Measurements from ENCODE around the gene HDGFL2. TPM values are rescaled to one million over a fixed set of nuclear protein-coding genes. Genes with fewer than 3 reads are reported as not detected.

The HDGFL2 gene
- polyA plus RNA-seq, 3 donors = 7.0 to 13.2 (median 10.5) TPM

- H3K27ac ChIP-seq (ENCODE audit: low read depth in 1 of 2, low read length in 2 of 2) = peak overlapping the region in 1 of 2 donors; percentile 99
- H3K4me1 ChIP-seq (ENCODE audit: control insufficient read depth in 1 of 2, insufficient read depth in 2 of 2, low read length in 2 of 2) = peaks cover 37 to 44% of the 10 kb centered on the region in 2 donors
- Mint-ChIP-seq H3K27me3 (ENCODE audit: low read depth in 3 of 3) (peaks cover 0 to 6% (median 5%) of the 10 kb centered on the region in 3 donors), H3K36me3 (peaks cover 35 to 61% of the 10 kb centered on the region in 2 donors), H3K9me3 (peaks cover 0 to 2% (median 0%) of the 10 kb centered on the region in 7 donors), H3K27ac (peak overlapping the region in 6 of 7 donors; percentile 27 to 98 (median 52)), H3K4me3 (no peak overlapping the region), H3K4me1 (peaks cover 38% of the 10 kb centered on the region)
- no peak overlapping the region for H3K4me2 ChIP-seq (replicated peaks; ENCODE audit: extremely low read depth, low read length, poor library complexity, severe bottlenecking)
- no peak overlapping the region for H3K4me3 ChIP-seq (replicated peaks in 1 of 3; ENCODE audit: low read depth in 2 of 3, low read length in 3 of 3)
- H3K9me3 ChIP-seq (replicated peaks in 1 of 2; ENCODE audit: control insufficient read depth in 1 of 2, insufficient read depth in 1 of 2, low read length in 2 of 2) = no peaks in the 10 kb centered on the region
- H2AFZ ChIP-seq (ENCODE audit: insufficient read depth, low read depth, low read length, poor library complexity, severe bottlenecking) = no peak overlapping the region
- no peaks in the 10 kb centered on the region for H4K20me1 ChIP-seq (ENCODE audit: insufficient read depth, low read length)
- H3K9ac ChIP-seq (ENCODE audit: insufficient read depth, low read length, poor library complexity, severe bottlenecking) = no peak overlapping the region
- H3K27me3 ChIP-seq (ENCODE audit: control insufficient read depth in 2 of 2, insufficient read depth in 2 of 2, low read length in 2 of 2) = no peaks in the 10 kb centered on the region
- 87% methylated on average over 9 of the region's 16 CpGs for WGBS (ENCODE audit: insufficient coverage)
- no peak for TF ChIP-seq CTCF (IDR thresholded peaks at IDR 0.05)
- intact Hi-C loops (cut with micrococcal nuclease) = no loop called here
- no peak for DNase-seq
- H3K79me2 ChIP-seq (ENCODE audit: insufficient read depth, low read length) = peaks cover 15% of the 10 kb centered on the region
- peaks cover 13 to 21% of the 10 kb centered on the region in 2 donors for H3K36me3 ChIP-seq (replicated peaks in 1 of 2; ENCODE audit: control insufficient read depth in 1 of 2, insufficient read depth in 2 of 2, low read length in 2 of 2)
Measured at GRCh38 chr19:4429256-4429655, 42.8 kb upstream of the HDGFL2 start.

- Mint-ChIP-seq H3K36me3 (peaks cover 39 to 63% of the 10 kb centered on the region in 2 donors), H3K27ac (peak overlapping the region; percentile 94 to 99 (median 98)), H3K27me3 (ENCODE audit: low read depth in 3 of 3) (peaks cover 0 to 6% (median 5%) of the 10 kb centered on the region in 3 donors), H3K4me1 (peaks cover 38% of the 10 kb centered on the region), H3K4me3 (no peak overlapping the region), H3K9me3 (peaks cover 0 to 2% (median 0%) of the 10 kb centered on the region in 7 donors)
- H3K36me3 ChIP-seq (replicated peaks in 1 of 2; ENCODE audit: control insufficient read depth in 1 of 2, insufficient read depth in 2 of 2, low read length in 2 of 2) = peaks cover 12 to 22% of the 10 kb centered on the region in 2 donors
- H3K4me3 ChIP-seq (replicated peaks in 1 of 3; ENCODE audit: low read depth in 2 of 3, low read length in 3 of 3) = no peak overlapping the region
- no peak overlapping the region for H3K4me2 ChIP-seq (replicated peaks; ENCODE audit: extremely low read depth, low read length, poor library complexity, severe bottlenecking)
- H3K27ac ChIP-seq (ENCODE audit: low read depth in 1 of 2, low read length in 2 of 2) = peak overlapping the region in 1 of 2 donors; percentile 99
- WGBS (ENCODE audit: insufficient coverage) = 94% methylated on average over 12 of the region's 12 CpGs
- H3K79me2 ChIP-seq (ENCODE audit: insufficient read depth, low read length) = peaks cover 20% of the 10 kb centered on the region
- H2AFZ ChIP-seq (ENCODE audit: insufficient read depth, low read depth, low read length, poor library complexity, severe bottlenecking) = no peak overlapping the region
- H3K9ac ChIP-seq (ENCODE audit: insufficient read depth, low read length, poor library complexity, severe bottlenecking) = no peak overlapping the region
- intact Hi-C loops (cut with micrococcal nuclease) = loop anchor here in 1 of 2 donors (2.0 kb wide), 3 partner anchors 27 to 55 kb away; partner anchors contain the start of genes CHAF1A and UBXN6
- no peak for DNase-seq
- no peaks in the 10 kb centered on the region for H4K20me1 ChIP-seq (ENCODE audit: insufficient read depth, low read length)
- H3K4me1 ChIP-seq (ENCODE audit: control insufficient read depth in 1 of 2, insufficient read depth in 2 of 2, low read length in 2 of 2) = peaks cover 37 to 44% of the 10 kb centered on the region in 2 donors
- no peaks in the 10 kb centered on the region for H3K27me3 ChIP-seq (ENCODE audit: control insufficient read depth in 2 of 2, insufficient read depth in 2 of 2, low read length in 2 of 2)
- no peaks in the 10 kb centered on the region for H3K9me3 ChIP-seq (replicated peaks in 1 of 2; ENCODE audit: control insufficient read depth in 1 of 2, insufficient read depth in 1 of 2, low read length in 2 of 2)
- no peak for TF ChIP-seq CTCF (IDR thresholded peaks at IDR 0.05)
Measured at GRCh38 chr19:4429771-4430171, 42.3 kb upstream of the HDGFL2 start.

All from CD14-positive monocyte (primary cell).